ENCODE measurements around the gene RAC2. TPM values are rescaled to one million over a fixed set of nuclear protein-coding genes. Genes with fewer than 3 reads are reported as not detected.

The RAC2 gene
- total and polyA plus RNA-seq, 2 of the 8 experiments (the other 6 are each of a cell fraction or from before 2014, with no cell fraction given), result 2.3 to 4.3 TPM

- Histone ChIP-seq H2BK12ac (ENCODE audit: low read depth, low read length) (no peak overlapping the region), H2AK5ac (ENCODE audit: low read depth, low read length) (no peak overlapping the region), H4K91ac (replicated peaks; ENCODE audit: insufficient read length, low read length) (peak overlapping the region; percentile 37), H3K14ac (ENCODE audit: insufficient read length) (no peak overlapping the region), H4K8ac (ENCODE audit: extremely low read depth, insufficient read depth, low read length) (no peak overlapping the region), H3K4me3 (ENCODE audit: extremely low read depth in 1 of 4, insufficient read depth in 2 of 4, low read depth in 3 of 4, low read length in 4 of 4) (no peak overlapping the region), H3K56ac (replicated peaks; ENCODE audit: insufficient read length, low read depth, low read length) (no peak overlapping the region), H3K18ac (ENCODE audit: extremely low read depth, low read length) (peak overlapping the region; percentile 32; the same call in 1 of the 2 replicates), H3K4me2 (ENCODE audit: insufficient read depth in 1 of 2, low read depth in 2 of 2, low read length in 2 of 2) (no peak overlapping the region), H3K23me2 (ENCODE audit: low read depth, low read length) (peaks cover 4% of the 10 kb centered on the region; the same call in 1 of the 2 replicates), H3K27me3 (replicated peaks in 1 of 4; ENCODE audit: control insufficient read depth in 3 of 4, extremely low read depth in 1 of 4, insufficient read depth in 3 of 4, low read length in 3 of 4) (no peaks in the 10 kb centered on the region), H3K9ac (replicated peaks in 1 of 4; ENCODE audit: extremely low read depth in 1 of 4, low read depth in 3 of 4, low read length in 3 of 4) (no peak overlapping the region), H2BK15ac (ENCODE audit: low read length) (no peak overlapping the region), H3K4me1 (replicated peaks in 1 of 4; ENCODE audit: control insufficient read depth in 3 of 4, insufficient read depth in 4 of 4, low read length in 3 of 4) (peaks cover 0 to 19% (median 6%) of the 10 kb centered on the region in 4 experiments; a peak in 6 of 7 replicates), H3K23ac (ENCODE audit: insufficient read length) (no peak overlapping the region), H2AFZ (ENCODE audit: low read length) (no peak overlapping the region), H4K5ac (ENCODE audit: insufficient read length, low read depth, low read length) (no peak overlapping the region), H3K9me3 (ENCODE audit: insufficient read depth in 2 of 2, low read depth in 1 of 2, low read length in 1 of 2) (no peaks in the 10 kb centered on the region), H3K27ac (ENCODE audit: low read depth, low read length) (no peak overlapping the region), H3K79me2 (ENCODE audit: control insufficient read depth in 1 of 2, insufficient read depth in 2 of 2, low read length in 2 of 2) (no peaks in the 10 kb centered on the region), H2BK120ac (replicated peaks; ENCODE audit: low read depth, low read length) (no peak overlapping the region), H2BK20ac (ENCODE audit: low read length) (0 out of 2 replicates have a peak overlapping the region, but pooled peaks have one; percentile 23), H2BK5ac (ENCODE audit: low read depth, low read length) (no peak overlapping the region), H3K79me1 (ENCODE audit: low read depth, low read length) (no peaks in the 10 kb centered on the region), H4K20me1 (replicated peaks in 1 of 2; ENCODE audit: control insufficient read depth in 1 of 2, insufficient read depth in 2 of 2, low read length in 2 of 2) (no peaks in the 10 kb centered on the region), H3K36me3 (ENCODE audit: control insufficient read depth in 2 of 4, insufficient read depth in 4 of 4, low read length in 3 of 4) (no peaks in the 10 kb centered on the region), H3K4ac (replicated peaks; ENCODE audit: insufficient read length, low read depth, low read length) (no peak overlapping the region)
- no peak for FAIRE-seq
- DNase-seq (ENCODE audit: low read depth in 1 of 2, low spot score in 2 of 2), result no peak
- ChIA-PET CTCF (ENCODE audit: partially characterized antibody) (interaction anchor here (0.8 to 9.1 kb wide), 7 partner anchors 12 to 231 kb away, joined by 3 to 97 read pairs (median 5); no protein-coding TSS in a partner anchor), POLR2A (ENCODE audit: partially characterized antibody) (interaction anchor here (2.3 kb wide), 1 partner anchor 16 kb away, joined by 7 read pairs; no protein-coding TSS in a partner anchor)
- 82% methylated on average over 19 of the region's 19 CpGs; no CpG with 5 or more reads in 1 of the 2 experiments for WGBS, 2 experiments (ENCODE audit: extremely low coverage in 1 of 2, insufficient coverage in 1 of 2, insufficient read length in 1 of 2, insufficient replicate concordance in 2 of 2, low coverage in 1 of 2, low lambda C conversion rate in 2 of 2, missing lambda C conversion rate in 1 of 2)
- TF ChIP-seq CBX5 (IDR thresholded peaks at IDR 0.05; ENCODE audit: low read depth, low read length) (no peak), E2F6 (IDR thresholded peaks at IDR 0.05) (no peak), MAFK (IDR thresholded peaks at IDR 0.05; ENCODE audit: low read depth, low read length) (no peak), CREB1 (IDR thresholded peaks at IDR 0.05) (no peak), RBBP5 (IDR thresholded peaks at IDR 0.05; ENCODE audit: borderline replicate concordance, low read depth, low read length) (no peak), NANOG (IDR thresholded peaks at IDR 0.05; ENCODE audit: insufficient read depth, low read depth, low read length, poor library complexity, severe bottlenecking) (no peak), RAD21 (IDR thresholded peaks at IDR 0.05 in 1 of 2, conservative IDR thresholded peaks at IDR 0.05 in 1 of 2; ENCODE audit: low read depth in 2 of 2, low read length in 2 of 2) (no peak), EP300 (IDR thresholded peaks at IDR 0.05; ENCODE audit: borderline replicate concordance in 1 of 2, low read depth in 2 of 2, low read length in 2 of 2) (no peak), SIX5 (IDR thresholded peaks at IDR 0.05; ENCODE audit: low read depth, low read length) (no peak), SRF (IDR thresholded peaks at IDR 0.05; ENCODE audit: low read depth, low read length) (no peak), SP1 (IDR thresholded peaks at IDR 0.05; ENCODE audit: low read depth, low read length) (no peak)
Observed at GRCh38 chr22:37241351-37242142, 2.5 kb downstream of the RAC2 start.
